HG02798 (cell line): Measurements from ENCODE around the gene PDGFB.

ENCODE experiments used
- ATAC-seq: cut with Tn5 transposase; IDR thresholded peaks from one replicate; pipeline ENCODE4 v1.9.1; 2021; ENCODE audit warnings: mild to moderate bottlenecking; ENCODE audit not compliant: unreplicated experiment, poor library complexity

PDGFB gene

DNA sequence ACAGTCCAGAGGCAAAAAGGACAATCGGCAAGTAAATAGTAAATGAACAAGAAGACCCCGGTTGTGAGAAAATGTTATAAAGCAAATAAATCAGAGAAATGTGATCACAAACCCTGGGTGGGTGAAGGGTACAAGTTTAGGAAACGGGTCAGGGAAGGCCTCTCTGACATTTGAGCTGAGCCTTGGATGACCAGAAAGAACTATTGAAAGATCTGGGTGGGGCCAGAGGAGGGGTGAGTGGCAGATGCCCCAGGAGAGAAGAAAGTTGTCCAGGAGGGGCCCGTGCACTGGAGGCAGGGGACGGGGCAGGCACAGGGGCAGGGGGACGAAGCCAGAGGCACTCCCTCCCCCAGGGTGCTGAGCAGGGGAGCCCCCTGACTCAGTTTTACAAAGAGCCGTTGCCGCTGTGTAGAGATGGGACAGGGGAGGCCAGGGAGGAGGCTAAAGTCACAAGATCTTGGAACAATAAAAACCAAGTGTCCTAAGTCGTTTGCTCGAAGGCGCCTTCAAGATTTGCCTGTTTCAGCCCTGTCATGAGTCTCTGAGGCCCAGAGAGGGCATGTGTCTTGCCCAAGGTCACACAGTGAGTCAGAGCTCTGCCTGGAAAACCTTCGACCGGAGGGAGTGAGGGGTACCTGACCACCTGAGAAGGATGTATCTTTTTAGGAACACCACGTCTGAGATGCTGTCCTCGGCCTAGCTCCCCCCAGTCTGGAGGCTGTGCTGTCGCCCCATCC is 10.8 kb upstream of the PDGFB start:
- no peak for ATAC-seq

DNA sequence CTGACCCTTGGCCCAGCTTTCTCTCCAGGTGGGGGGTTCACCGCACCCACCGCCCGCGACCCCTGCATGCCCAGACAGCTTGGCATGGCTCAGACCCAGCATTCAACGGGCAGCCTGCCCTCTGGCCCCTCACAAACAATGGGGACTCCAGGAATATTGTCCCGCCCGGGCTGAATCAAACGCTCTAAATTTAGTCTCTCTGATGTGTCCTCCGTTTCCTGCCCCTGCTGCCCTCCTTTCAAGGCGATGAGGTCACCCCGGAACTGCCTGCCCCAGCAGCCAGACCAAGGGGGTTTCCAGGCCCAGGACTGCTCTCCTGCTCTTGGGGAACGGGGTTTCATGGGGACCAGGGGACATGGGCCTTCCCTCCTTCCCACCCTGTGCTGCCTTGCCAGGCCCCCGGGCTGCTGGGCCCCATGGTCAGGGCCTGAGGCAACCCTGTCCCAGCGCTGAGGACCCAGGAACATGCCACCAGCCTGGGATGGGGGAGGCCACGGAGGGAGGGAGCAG is 10.1 kb upstream of the PDGFB start:
- ATAC-seq: no peak

DNA sequence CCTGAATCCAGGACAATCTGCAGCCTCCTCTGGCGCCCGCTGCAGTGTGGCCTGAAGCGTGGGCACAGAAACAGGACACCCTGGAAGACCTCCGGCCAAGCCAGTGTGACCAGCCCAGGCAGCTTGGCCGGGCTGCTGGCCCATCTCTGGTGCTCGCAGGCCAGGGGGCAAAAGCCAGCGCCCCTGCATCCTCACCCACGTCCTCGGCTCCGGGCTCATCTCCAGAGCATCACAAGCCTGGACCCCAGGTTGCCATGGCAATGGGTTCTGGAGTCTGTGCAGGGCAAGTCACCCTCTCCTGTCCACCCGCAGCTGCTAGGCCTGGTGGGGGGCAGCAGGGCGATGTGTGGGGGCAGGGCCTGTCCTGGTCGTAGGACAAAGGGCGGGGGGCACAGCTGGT is 9.3 kb upstream of the PDGFB start:
- no peak for ATAC-seq

DNA sequence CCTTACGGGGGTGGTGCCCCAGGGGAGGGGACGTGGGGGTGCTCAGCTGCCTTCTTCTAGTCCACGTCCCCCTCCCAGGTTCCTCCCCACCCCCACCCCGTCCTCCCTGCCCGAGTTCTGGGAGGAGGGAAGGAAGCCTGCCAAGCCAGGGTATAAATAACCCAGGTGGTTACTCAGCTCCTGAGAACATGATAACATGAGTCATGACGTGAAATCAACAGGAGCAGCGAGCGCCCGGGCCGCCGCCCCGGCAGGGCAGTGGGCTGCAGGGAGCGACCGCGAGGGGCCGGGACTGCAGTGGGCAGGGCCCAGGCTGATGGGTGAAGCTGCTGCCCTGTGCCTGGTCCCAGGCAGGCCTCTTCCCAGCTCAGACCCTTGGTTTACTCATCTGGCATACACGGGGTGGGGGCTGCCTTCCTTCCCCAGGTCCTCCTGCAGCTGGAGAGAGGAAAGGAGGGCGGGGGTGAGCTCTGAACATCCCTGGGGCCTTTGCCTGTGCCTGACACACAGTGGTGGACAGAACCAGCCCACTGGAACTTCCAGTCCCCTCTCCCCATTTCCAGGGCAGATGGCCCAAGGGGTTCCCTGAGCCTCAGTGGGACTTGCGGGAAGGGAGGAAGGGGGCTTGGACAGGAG is 8.8 kb upstream of the PDGFB start:
- no peak for ATAC-seq

DNA sequence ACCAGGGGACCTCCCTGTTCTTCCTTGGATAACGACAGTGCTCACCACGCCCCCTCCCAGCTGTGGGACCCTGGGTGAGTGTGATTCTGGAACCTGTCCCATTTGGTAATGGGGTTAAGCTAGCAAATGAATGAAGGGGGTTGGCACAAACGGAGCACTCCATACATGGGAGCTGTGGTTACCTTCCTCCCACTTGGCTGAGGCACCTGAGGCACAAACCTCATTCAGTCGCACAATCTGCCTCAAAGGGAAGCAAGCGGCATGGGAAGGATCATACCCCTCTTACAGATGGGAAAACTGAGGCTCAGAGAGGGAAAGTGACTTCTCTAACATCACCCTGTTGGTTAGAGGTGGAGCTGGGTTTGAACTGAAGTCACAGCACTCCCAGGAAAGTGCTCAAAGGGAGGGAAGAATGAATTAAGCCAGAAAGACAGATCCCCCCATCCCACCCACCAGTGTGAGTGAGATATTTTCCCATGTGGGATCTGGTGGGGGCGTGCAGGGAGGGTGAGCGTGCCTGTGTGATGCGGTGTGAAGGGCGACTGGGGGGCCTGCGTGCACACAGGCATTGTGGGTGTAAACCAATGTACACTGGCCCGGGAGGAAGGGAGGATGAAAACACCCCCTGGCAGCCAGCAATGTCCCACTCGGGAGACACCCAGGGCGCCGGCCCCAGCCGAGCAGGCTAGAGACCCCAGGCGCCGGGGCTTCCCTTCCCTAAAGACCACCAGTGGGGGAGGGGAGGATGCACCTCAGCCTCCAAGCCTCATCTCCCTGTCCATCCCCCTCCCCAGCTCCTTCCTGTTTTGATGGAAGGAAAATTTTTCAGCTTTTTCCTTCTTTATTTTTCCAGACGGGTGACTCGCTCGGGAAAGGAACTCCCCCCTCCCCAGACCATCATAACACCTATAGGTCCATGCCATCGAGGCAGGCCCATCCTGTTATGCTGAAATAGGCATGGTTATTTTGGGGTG is 8.0 kb upstream of the PDGFB start:
- ATAC-seq: no peak

DNA sequence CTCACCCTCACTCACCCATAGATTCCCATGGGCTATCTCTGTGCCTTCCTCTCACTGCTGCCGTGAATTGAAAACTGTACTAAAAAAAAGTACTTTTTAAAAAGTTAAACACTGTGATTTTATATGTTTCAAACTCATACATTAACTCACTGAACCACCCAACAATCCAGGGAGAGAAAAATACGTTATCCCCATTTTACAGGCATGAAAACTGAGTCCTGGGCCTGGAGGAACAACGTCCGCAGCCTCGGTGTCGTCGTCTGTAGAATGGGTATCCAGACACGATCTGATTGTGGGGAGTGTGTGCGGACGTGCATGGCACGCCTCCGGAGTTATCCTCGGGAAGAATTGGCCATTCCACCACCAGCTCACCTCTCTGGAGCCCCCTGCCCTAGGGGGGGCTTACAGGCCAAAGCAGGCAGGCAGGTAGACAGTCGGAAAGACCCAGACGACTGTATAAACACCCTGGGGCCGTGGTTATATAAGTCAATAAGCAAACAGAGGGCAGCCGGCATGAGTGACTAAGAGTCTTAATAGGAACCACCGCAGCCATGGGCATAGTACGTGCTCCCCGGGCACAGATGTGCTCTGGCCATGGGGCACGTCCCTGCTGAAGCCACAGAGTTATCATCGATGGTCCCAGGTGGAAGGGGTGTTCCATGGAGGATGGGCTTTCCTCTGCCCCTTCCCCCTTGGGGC is 7.1 kb upstream of the PDGFB start:
- no peak for ATAC-seq

DNA sequence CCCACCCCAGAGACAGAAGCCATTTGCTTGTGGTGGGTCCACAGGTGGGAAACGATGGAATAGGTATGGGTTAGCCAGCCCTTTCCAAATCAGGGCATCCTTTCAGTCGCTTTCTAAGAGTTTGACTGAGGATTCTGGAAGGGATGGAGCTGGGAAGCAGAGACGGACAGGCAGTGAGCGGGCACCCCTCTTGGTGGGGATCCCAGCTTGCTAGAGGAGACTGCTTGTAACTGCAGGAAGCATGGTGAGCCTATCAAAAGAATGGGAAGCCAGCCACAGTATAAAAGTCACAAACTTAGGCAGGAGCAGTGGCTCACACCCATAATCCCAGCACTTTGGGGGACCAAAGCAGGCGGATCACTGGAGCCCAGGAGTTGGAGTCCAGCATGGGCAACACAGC is 6.1 kb upstream of the PDGFB start:
- no peak for ATAC-seq

DNA sequence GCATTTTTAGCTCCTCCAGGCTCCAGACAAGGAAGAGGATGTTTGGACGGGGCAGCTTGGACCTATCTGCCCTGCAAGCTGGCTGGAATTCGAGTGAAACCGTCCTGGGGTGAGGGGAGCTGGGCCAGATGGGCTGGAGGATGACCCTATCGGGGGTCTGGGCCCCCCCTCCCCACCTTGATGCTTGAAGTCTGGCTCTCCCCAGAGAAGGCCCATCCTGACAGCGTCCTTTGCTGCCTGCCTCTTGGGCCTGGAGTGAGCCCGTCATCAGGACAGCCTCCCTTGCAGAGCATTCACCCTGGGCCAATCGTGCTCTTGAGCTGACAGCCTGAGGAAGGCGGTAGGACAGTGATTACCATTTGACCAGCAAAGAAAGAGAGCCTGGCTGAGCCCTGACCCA is 5.3 kb upstream of the PDGFB start:
- ATAC-seq: no peak

DNA sequence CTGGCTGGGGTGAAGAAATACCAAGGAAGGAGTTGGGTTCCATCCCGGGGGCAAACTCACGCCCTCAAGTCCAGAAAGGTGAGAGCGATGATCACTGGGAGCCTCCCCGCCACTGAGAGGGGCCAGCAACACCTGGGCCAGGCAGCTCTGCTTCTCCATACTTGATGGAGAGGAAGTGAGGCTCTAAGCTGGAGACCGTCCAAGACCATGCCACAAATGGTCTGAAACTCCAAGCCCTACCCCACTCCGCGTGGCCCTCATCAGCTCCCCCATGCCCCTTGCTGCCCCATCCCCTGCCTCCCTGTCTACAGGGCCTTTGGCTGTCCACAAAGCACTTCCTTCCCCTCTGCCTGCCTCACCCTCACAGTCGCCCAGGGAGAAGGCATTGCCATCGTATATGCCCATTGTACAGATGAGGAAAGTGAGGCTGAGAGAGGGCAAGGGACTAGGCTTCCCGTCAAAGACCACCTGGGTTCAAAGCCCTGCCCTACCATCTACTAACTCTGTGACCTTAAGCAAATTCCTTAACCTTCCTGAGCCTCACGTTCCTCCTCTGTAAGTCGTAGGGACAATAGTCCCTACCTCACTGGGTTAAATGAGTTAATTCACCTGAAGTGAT is 4.4 kb upstream of the PDGFB start:
- ATAC-seq: no peak

DNA sequence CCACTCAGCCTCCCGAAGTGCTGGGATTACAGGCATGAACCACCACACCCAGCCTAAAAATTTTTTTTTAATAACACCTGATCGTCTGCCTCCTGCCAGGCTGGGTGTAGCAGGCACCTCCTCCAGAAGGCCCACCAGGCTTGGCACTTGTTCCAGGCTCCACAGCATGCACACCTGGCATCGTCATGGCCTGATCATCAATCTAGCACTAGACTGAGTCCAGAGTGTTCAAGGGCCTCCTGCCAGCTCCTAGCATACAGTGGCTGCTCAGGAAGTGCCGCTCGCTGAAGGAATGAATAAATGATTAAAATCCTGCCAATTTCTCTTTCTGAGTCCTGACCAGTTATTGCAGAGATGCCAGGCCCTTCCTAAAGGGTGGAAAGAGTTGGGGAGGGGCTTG is 3.5 kb upstream of the PDGFB start:
- no peak for ATAC-seq

DNA sequence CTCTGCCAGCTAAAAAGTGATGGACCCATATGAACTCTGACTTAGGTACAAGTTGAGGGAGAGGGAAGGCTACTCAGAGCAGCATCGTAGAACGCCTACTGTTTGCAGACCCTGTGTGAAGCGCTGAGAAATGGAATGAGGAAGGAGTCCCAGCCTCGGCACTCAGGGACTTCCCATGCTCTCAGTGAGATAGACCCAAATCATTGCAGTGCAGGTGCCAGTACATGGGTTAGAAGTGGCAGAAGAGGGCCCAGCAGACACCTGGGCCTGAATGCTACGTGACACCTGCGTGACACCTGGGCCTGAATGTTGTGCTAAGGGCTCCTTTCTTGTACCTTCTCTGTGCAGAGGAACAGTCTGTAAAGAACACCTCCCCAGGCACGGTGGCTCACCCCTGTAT is 2.6 kb upstream of the PDGFB start:
- ATAC-seq: no peak

DNA sequence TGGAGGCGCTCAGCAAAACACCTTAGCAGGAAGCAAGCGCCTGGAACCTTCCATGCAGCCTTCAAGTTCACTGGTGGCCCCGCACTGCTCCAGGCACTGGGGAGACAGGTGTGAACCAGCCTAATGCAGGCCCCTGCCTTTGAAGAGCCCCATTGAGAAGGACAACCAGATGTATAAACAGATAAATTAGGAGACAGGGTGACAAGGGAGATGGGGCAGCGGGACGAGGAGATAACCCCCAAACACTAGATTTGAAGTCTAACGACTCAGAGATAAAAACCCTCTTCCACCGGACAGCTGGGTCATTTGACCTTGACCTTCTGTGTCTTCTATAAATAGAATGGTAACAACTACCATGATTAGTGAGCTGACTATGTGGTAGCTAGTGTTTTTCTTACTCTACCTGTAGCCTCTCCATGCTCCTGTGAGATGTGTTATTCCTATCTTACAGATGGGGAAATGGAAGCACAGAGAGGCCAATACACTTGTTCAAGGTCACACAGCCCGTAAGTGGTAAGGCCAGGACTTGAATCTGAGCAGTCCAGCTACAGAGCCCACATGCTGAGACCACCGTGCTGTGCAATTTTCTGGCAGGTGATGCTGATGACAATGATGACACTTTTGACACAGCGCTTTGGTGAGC is 2.0 kb upstream of the PDGFB start:
- ATAC-seq: no peak

DNA sequence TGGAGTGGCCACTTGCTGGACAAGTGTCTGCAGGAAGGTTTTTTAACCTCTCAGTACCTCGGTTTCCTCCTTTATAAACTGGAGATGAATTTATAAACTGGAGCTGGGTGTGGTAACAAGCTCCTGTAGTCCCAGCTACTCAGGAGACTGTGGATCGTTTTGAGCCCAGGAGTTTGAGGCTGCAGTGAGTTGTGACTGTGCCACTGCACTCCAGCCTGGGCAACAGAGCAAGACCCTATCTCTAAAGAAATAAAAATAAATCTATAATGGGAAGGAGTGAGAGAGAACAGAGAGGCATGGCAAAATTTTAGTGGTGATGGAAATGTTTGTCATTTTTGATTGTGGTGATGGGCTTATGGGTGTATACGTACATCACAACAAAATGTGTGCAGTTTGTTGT is 1.4 kb upstream of the PDGFB start:
- ATAC-seq: no peak

DNA sequence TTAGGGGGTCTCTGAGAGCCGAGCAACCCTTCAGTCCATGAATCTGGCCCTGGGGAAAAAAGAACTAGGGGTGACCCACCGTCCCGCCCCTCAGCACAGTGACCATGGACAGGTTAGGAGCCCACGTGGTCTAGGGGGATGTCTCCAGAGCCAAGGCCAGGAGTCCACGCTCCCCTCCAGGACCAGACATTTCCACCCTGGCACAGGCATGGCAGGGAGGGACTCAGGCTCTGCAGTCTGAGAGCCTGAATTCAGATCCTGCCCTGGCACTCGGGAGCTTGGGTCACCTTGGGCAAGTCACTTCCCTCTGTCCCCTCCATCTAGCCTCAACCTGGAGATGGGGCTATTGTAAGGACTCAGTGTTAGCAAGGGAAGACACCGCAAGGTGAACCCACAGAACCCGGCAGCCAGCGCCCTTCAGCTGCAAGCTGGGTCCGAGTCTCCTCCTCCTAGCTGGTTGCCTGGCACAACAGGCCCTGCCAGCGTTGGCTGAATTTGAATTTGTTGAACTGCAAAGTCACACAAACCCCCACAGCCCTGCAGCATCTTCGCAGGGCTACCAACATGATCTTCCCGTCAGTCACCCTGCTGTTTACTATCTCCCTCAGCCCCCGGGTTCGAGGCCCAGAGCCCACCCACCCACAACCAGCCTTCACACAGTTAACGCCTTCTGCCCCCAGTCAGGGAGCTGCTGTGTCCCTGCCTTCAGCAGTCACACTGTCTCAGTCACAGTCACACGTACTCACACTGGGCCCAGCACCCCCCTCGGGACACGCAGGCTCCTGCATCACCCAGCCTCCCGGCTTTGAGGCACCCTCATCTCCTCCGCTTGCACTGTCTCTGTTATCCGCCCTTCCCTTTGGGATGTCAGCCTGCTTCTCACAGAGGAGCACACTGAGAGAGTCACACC is 603 bp upstream of the PDGFB start:
- no peak for ATAC-seq

DNA sequence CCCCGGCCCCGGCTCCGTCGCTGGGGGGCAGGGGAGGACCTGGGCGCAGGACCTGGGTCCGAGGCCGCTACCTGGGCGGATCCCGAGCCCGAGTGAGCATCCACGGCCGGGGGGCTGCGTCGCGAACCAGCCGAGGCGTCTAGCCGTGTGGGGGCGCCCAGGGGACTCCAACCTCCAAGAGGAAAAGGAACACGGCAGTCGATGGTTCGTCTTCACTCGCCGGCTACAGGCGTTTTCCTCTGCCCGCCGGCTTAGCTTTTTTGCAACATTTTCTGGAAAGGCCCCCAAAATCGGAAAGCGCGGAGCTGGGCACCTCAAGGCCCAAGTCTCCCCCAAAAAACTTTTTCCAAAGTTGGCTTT is 666 bp downstream of the PDGFB start:
- ATAC-seq: no peak

DNA sequence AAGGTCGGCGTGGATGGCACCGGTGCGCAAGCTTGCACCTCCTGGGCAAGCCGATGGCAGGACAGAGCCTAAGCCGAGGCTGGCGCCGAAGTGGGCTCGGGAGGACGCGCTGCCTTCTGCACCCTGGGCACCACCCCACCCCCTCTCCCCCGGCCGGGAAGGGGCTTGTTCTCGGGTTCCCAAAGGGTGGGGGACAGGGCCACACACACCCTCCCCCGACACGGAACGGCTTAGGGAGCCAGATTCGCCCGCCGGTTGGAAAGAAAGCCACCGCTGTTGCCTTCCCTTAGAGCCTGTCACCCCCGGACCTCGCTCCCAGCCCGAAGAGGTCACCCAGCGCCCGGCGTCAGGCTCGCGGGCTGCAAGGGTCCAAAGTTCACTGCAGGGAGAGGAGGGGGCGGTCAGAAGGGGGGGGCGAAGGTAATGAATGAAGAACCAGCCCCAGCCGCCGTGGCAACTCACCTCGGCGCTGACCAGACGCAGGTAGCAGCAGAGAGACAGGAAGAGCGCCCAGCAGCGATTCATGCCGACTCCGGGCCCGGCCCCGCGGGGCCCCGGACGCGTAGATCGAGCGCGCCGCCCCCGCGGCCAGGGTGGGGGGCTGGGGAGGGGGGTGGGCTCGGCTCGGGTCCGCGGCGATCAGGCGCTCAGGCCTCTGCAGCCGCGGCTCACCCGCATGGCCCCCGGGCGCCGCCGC is 1.2 kb downstream of the PDGFB start:
- no peak for ATAC-seq

DNA sequence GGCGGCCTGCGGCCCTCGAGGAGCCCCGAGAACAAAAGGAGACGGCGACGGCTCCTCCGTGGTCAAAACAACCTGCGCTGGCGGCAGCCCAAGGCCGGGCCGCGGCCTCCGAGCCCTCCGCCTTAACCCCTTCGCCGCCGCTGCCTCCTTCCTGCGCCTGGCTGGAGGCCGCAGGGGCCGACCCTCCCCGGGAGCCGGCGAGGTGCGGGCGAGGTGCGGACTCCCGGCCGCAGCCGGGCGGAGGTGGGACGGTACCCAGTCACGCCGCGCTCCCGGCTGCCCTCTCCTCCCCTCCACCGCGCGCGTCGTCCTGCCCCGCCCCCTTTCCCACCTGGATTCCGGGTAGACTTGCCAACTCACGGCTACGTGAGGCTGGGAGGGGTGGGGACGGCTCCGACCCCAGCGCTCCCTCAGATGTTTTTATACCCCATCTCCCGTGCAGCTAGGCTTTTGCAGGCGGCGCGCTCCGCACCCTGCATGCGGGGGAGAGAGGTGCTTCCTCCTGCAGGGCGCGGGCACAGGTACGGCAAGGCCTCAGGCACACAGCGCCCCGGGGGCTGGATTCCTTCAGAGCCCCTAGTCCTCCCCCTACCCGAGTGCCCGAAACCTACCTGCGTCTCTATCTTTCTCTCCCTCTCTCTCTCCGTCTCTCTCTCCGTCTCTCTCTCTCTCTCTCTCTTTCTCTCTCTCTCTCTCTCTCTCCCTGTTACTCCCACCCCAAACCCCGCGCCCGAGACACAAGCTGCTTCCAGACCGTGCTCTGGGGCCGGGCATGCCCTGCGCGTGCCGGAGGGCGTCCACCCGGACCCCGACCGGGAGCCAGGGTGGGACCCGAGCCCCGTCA is 2.0 kb downstream of the PDGFB start:
- ATAC-seq: no peak
